ES-I3 (cell line): ENCODE results near the gene NOL6.
A peak's percentile ranks its signal among the peaks of the same experiment; 100 is the strongest.
"Not testable (repeated sequence)": the region's sequence is repeated elsewhere in the genome, so short reads cannot be mapped to it uniquely, and the experiment has no call there.

ENCODE experiments used
- H3K36me3 ChIP-seq: 2 replicates; pipeline ENCODE4 v1.6.1; 2013; ENCODE audit warnings: mild to moderate bottlenecking, low read length, control low read depth, moderate library complexity; ENCODE audit not compliant: insufficient read depth
- H3K4me1 ChIP-seq: 2 replicates; pipeline ENCODE4 v1.6.1; 2013; ENCODE audit warnings: mild to moderate bottlenecking, control low read depth, low read length; ENCODE audit not compliant: insufficient read depth
- H3K9ac ChIP-seq: 2 replicates; pipeline ENCODE4 v1.6.1; 2013; ENCODE audit warnings: low read depth, mild to moderate bottlenecking, low read length, moderate library complexity
- H3K9me3 ChIP-seq: 2 replicates; pipeline ENCODE4 v1.6.1; 2013; ENCODE audit warnings: mild to moderate bottlenecking, low read length, moderate library complexity; ENCODE audit not compliant: control insufficient read depth, insufficient read depth

Gene NOL6, protein sequence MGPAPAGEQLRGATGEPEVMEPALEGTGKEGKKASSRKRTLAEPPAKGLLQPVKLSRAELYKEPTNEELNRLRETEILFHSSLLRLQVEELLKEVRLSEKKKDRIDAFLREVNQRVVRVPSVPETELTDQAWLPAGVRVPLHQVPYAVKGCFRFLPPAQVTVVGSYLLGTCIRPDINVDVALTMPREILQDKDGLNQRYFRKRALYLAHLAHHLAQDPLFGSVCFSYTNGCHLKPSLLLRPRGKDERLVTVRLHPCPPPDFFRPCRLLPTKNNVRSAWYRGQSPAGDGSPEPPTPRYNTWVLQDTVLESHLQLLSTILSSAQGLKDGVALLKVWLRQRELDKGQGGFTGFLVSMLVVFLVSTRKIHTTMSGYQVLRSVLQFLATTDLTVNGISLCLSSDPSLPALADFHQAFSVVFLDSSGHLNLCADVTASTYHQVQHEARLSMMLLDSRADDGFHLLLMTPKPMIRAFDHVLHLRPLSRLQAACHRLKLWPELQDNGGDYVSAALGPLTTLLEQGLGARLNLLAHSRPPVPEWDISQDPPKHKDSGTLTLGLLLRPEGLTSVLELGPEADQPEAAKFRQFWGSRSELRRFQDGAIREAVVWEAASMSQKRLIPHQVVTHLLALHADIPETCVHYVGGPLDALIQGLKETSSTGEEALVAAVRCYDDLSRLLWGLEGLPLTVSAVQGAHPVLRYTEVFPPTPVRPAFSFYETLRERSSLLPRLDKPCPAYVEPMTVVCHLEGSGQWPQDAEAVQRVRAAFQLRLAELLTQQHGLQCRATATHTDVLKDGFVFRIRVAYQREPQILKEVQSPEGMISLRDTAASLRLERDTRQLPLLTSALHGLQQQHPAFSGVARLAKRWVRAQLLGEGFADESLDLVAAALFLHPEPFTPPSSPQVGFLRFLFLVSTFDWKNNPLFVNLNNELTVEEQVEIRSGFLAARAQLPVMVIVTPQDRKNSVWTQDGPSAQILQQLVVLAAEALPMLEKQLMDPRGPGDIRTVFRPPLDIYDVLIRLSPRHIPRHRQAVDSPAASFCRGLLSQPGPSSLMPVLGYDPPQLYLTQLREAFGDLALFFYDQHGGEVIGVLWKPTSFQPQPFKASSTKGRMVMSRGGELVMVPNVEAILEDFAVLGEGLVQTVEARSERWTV

DNA sequence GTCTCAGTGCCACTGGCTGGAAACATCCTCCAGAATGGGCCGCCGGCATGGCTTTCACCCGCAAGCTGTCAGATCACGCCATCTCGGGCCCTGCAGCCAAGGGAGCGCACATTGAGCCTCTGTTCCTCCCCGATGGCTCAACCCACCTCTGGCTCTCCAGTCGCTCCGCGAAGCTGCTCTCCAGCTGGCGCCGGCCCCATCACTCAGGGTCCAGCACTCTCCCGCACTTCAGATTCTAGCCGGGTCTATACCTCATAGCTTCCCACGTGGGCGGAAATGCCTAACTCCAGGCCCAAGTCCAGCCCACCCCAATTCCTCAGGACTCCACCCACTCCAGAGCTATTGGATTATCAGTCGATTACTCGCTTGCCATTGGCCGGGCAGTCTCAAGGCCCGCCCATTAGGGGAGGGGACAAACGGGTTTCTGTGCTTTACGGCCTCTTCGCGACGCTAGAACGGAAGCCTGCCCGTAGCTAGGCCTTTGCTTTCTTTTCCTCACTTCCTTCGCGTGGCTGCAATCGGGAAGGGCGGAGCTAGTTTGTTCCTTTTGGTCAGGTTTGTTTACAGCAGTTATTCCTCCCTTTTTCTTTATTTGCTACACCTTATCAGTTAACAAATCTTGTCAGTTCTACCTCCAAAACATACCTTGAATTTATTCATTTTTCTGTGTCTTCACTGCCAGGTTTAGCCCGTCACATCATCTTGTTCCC, at the start of gene NOL6:
Gene NOL6 (minus strand): TSS at position 282 of the 710 bp plus-strand sequence. CDS start 82 bp downstream, at position 200.
- Histone ChIP-seq H3K9me3 (no peaks in the 10 kb centered on the region), H3K36me3 (peaks cover 15% of the 10 kb centered on the region; the same call in 1 of the 2 replicates), H3K4me1 (peaks cover 7% of the 10 kb centered on the region), H3K9ac (peak within 1 kb of the TSS; percentile 77)

DNA sequence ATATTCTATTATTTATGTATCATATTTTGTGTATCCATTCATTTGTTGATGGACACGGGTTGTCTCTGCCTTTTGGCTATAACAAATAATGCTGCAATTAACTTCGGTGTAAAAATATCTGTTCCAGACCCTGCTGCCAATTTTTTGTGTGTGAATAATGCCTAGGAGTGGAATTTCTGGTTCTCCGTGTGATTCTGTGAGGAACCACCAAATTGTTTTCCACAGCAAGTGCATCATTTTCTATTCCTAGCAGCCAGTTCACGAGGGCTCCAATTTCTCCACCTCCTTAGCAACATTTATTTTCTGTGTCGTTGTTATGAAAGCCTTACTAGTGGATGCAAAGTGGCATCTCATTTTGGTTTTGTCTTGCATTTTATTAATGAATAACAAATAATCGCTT, 48.1 kb upstream of the NOL6 start:
- H3K4me1 ChIP-seq, H3K9ac ChIP-seq, H3K36me3 ChIP-seq, H3K9me3 ChIP-seq: not testable (repeated sequence)

DNA sequence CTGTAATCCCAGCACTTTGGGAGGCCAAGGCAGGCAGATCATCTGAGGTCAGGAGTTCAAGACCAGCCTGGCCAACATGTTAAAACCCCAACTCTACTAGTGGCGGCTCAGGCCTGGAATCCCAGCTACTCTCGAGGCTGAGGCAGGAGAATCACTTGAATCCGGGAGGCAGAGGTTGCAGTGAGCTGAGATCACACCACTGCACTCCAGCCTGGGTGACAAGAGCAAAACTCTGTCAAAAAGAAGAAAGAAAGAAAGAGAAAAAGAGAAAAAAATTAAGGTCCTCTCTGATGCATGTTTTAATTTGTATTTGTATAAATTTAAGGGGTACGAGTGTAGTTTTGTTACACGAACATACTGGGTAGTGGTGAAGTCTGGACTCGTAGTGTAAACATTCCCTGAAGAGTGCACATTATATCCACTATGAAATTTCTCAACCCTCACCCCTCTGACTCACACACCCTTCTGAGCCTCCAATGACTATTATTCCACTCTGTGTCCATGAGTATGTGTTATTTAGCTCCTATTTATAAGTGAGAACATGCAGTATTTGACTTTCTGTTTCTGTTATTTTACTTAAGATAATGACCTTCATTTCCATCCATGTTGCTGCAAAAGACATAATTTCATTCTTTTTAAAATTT, 44.3 kb upstream of the NOL6 start:
- not testable (repeated sequence) for H3K9me3 ChIP-seq, H3K4me1 ChIP-seq, H3K36me3 ChIP-seq, H3K9ac ChIP-seq

DNA sequence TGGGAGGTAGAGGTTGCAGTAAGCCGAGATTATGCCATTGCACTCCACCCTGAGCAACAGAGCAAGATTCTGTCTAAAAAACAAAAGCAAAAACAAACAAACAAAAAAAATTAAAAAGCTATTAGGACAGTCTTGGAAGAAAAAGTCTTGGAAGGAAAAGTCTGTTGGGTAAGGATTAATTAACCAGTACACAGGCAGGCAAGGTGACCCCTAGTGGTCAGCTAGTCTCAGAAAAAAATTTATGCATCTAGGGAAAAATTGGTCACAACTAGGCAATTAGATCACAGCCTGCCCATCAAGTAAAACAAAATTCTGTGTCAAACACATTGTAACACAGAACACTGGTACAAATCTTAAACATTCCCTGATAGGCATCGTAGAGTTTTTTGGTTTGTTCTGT, 43.6 kb upstream of the NOL6 start:
- Histone ChIP-seq H3K9ac (no peak overlapping the region), H3K4me1 (peaks cover 4% of the 10 kb centered on the region), H3K36me3 (no peaks in the 10 kb centered on the region), H3K9me3 (no peaks in the 10 kb centered on the region)

DNA sequence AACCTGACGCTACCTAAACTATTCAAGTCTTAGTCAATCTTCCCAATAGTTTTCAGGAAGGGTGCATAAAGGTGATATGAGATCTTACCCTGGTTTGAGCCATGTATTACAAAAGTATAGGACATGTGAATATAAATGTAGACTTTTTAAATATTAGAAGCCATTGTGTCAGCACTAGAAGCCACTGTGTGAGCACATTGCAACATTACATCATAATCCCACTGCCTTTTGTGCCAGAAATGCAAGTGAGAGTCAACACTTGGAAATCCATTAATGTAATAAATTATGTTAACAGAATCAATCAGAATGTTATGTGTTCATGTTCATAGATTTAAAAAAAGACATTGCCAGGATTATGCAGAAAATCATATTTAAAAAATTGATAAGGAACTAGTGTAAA, 42.7 kb upstream of the NOL6 start:
- not testable (repeated sequence) for H3K9ac ChIP-seq, H3K36me3 ChIP-seq, H3K9me3 ChIP-seq, H3K4me1 ChIP-seq

DNA sequence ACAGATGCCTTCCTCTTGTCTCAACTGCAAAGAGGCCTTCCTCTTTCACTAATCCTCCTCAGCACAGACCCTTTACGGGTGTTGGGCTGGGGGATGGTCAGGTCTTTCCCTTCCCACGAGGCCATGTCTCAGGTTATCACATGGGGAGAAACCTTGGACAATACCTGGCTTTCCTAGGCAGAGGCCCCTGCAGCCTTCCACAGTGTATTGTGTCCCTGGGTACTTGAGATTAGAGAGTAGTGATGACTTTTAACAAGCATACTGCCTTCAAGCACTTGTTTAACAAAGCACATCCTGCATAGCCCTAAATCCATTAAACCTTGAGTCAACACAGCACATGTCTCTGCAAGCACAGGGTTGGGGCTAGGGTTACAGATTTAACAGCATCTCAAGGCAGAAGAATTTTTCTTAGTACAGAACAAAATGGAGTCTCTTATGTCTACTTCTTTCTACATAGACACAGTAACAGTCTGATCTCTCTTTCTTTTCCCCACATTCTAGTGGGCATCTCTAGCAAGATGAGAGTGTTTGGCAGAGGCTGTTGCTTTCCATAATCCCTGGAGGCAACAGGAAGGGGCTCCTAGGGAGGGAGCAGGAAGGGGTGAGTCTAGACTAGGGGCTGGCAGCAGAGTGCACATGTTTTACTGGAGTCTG, 41.7 kb upstream of the NOL6 start:
- H3K36me3 ChIP-seq, H3K9ac ChIP-seq, H3K9me3 ChIP-seq, H3K4me1 ChIP-seq: not testable (repeated sequence)

DNA sequence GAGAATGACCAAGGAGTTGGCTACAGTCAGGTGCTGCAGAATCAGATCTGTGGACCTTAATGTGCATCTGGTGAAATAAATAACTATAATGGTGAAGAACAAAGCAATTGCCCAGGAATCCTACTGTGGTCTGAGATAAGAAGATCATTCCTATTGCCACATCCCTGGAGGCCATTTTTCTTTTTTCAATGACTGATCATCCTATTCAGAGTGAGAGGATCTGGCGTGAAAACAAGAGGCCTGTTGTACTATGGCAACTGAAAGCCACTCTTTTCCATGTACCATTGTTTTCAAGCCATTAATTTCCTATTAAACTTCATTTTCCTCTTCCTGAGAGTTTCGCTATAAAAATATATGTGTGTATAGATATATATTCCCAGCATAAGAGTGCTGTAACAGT, 38.8 kb upstream of the NOL6 start:
- not testable (repeated sequence) for H3K36me3 ChIP-seq, H3K4me1 ChIP-seq, H3K9ac ChIP-seq, H3K9me3 ChIP-seq

DNA sequence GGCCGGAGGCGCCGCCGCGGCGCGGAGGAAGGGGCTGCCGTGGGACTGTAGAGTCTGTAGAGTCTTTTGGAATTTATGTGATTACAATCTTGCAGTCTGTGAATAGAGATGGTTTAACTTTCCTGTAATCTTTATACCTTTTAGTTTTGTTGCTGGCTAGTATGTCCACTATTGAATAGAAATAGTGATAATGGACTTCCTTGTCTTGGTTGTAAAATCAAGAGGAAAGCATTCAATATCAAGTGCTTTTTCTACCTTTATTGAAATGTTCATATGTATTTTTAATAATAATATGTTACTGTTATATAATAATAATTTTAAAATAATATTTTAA, 37.4 kb upstream of the NOL6 start:
- H3K9me3 ChIP-seq, H3K36me3 ChIP-seq, H3K4me1 ChIP-seq: not testable (repeated sequence)
- H3K9ac ChIP-seq, result peak overlapping the region; percentile 97

DNA sequence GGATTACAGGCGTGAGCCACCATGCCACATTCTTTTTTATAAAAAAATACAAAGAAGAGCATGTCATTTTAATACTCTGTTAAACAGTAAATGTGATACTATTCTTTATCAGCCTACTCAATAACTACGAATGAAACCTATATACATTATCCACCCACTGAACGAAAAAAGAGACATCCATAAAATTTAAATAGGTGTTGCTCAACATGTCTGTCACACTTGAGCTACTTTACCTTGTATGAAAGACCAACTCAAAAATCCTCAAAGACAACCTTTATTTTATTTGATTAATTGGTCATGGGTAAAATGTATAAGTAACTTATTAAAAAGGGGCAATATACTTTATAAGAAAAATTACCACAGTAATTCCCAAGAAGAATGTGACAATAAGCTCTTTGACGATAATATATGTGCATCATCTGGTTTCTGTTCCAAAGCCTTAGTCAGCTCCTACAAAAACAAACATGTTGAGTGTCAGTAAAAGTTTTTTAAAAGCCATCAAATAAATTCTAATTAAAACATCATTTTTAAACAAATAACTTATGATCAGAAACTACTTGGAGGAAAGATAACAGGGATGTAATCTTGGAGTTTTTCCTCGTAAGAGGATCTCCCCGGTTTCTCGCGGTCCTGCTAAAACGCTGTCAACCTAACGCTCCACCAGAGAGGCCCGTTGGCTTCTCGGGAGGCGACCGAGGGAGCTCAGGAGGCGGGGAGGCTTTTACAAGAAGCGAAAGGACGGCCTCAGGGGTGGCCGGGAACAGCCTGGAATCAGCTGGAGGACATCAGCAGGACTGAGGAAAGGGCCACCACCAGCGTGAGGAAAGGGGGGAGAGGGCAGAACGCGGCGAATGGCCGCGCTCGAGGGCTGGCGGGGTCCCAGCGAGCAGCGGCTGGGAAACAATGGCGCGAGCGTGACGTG, 36.8 kb upstream of the NOL6 start:
- H3K9me3 ChIP-seq, result no peaks in the 10 kb centered on the region
- H3K4me1 ChIP-seq, result peaks cover 4% of the 10 kb centered on the region
- H3K9ac ChIP-seq, result peak overlapping the region; percentile 97
- no peaks in the 10 kb centered on the region for H3K36me3 ChIP-seq

DNA sequence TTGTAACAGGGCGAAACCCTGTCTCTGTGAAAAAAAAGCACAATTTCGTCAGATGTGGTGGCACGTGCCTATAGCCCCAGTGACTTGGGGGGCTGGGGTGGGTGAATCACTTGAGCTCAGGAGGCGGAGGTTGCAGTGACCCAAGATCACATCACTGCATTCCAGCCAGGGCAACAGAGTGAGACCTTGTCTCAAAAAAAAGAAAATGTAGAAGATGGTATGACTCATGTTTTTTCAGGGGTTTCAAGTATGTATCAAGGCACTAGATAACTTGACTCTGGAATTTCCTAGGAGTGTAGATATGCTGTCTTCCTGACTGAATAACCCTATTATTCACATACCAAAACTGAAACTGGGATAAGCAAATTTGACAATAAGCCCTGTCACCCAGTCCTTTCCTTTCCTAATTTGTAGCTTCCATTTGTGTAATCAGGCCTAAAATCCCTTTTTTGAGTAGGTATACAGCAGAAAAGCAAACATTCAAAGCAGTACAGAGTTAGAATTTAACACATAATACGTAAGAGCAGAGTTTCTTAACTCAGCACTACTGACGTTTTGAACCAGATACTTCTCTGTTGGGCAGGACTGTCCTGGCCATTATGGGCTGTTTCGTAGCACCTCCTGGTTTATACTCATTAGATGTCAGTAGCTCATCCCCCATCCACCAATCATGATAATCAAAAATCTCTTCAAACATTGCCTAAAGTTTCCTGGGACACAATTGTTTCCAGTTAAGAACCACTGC, 33.1 kb upstream of the NOL6 start:
- Histone ChIP-seq H3K9ac (no peak overlapping the region), H3K4me1 (no peaks in the 10 kb centered on the region)

DNA sequence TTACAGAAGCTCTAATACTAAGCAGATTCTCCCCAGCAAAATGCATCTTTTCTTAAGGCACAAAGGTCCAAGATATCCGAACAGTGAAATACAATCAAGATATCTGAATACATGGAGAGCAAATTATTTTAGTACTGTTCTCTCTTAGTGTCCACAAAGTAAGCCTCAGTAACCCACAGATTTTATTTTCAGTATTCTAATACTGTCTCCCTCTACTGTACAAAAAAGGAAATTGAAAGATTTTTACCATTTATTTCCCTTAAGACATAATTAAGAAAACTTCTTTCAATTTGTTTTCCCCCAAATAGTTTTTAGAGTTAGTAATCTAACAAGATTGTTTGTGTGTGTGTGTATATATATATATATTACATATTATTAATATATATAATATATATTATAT, 24.7 kb upstream of the NOL6 start:
- H3K4me1 ChIP-seq, result no peaks in the 10 kb centered on the region

More for the DNA sequence above, 33.1 kb upstream of the NOL6 start:
- H3K36me3 ChIP-seq, result no peaks in the 10 kb centered on the region
- H3K9me3 ChIP-seq, result no peaks in the 10 kb centered on the region

DNA sequence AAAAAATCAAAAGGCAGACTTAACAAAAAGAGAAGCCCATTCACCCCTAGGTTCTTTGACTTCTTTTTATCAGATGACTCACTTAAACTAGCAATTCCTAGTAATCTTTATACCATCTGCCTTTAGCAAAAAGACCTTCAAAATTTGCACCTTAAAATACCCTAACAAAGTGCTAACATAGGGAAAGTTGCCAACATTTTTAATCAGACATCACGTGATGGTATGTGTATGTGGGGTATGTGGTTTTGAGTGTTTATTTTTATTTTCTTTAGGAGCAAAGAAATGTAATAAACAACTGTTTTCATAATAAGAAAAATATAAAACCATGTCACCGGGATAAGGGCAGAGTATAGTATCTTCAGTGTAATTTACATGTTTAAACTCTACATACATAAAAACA, 20.1 kb upstream of the NOL6 start:
- not testable (repeated sequence) for H3K4me1 ChIP-seq, H3K9me3 ChIP-seq, H3K36me3 ChIP-seq, H3K9ac ChIP-seq

More for the DNA sequence above, 24.7 kb upstream of the NOL6 start:
- Histone ChIP-seq H3K36me3 (no peaks in the 10 kb centered on the region), H3K9me3 (no peaks in the 10 kb centered on the region), H3K9ac (no peak overlapping the region)
